Upper lobe of left lung (tissue), 6 donors: ENCODE data around the gene PPFIA4. TPM values are rescaled to one million over a fixed set of nuclear protein-coding genes. Genes with fewer than 3 reads are reported as not detected.

ENCODE experiments used
- ATAC-seq, 2 donors: fragments of 200-7000 bp; cut with Tn5 transposase; one replicate each; pipeline ENCODE4 v1.9.1; 2022; ENCODE audit warnings: mild to moderate bottlenecking in 2 of 2, moderate library complexity in 2 of 2; ENCODE audit not compliant: low FRiP score in 2 of 2
- DNase-seq, 2 donors: peaks; one replicate each; pipeline ENCODE4 v3.0.0-alpha.2; 2019 to 2020
- H3K27ac ChIP-seq, 4 donors: fragments of 200-600 bp; sonication (generic); one replicate each; pipeline ENCODE4 v1.5.1; 2016 to 2019
- H3K27me3 ChIP-seq, 4 donors: fragments of 200-600 bp; sonication (generic); one replicate each; pipeline ENCODE4 v1.5.1; 2017 to 2019
- H3K36me3 ChIP-seq, 4 donors: fragments of 200-600 bp; sonication (generic); one replicate each; pipeline ENCODE4 v1.5.1; 2016 to 2019
- H3K4me1 ChIP-seq, 4 donors: fragments of 200-600 bp; sonication (generic); one replicate each; pipeline ENCODE4 v1.5.1; 2018 to 2019
- H3K4me3 ChIP-seq, 4 donors: fragments of 200-600 bp; sonication (generic); one replicate each; pipeline ENCODE4 v1.5.1; 2017 to 2019; ENCODE audit warnings: mild to moderate bottlenecking in 2 of 4, moderate library complexity in 1 of 4
- H3K9me3 ChIP-seq, 4 donors: fragments of 200-600 bp; sonication (generic); one replicate each; pipeline ENCODE4 v1.5.1; 2018 to 2019
- CTCF ChIP-seq, 6 experiments: fragments of 450-650 bp in 4 of 6; fragments of 200-600 bp in 2 of 6; sonication (generic) in 2 of 6; IDR thresholded peaks; one replicate each; pipeline ENCODE4 v1.5.1; 2016 to 2019; ENCODE audit warnings: antibody characterized with exemption in 6 of 6
- EP300 ChIP-seq, 4 donors: sonication (generic); formaldehyde crosslinking; IDR thresholded peaks; one replicate each; pipeline ENCODE4 v1.5.1; 2017; ENCODE audit warnings: antibody characterized with exemption in 4 of 4, control low read depth in 2 of 4
- POLR2A ChIP-seq, 4 donors: fragments of 450-650 bp; IDR thresholded peaks; one replicate each; pipeline ENCODE4 v1.5.1; 2016 to 2017; ENCODE audit warnings: antibody characterized with exemption in 4 of 4, mild to moderate bottlenecking in 2 of 4
- POLR2AphosphoS5 ChIP-seq, 2 donors: sonication (generic); formaldehyde crosslinking; IDR thresholded peaks; one replicate each; pipeline ENCODE4 v1.5.1; 2017; ENCODE audit warnings: antibody characterized with exemption in 2 of 2
- WGBS, 2 donors: methylation state at CpG; one replicate each; pipeline ENCODE4 v1.1.5; 2017 to 2018; 5-methylcytosine and 5-hydroxymethylcytosine counted together
- total RNA-seq, 6 donors: library from RNA; depleted of rRNA in 4 of 6; stranded (reverse); fragments of >200 nt in 4 of 6; gene quantifications; one replicate each; pipeline versions ENCODE4 v1.1.0 to v1.2.1, GENCODE V29; 2016 to 2021
- donor health status: DM: no; HTN: no; CAD: no; lungs with moderate emphysema.
- donor health status: DM: no; HTN: yes; CAD: no; lungs with severe emphysema.

The PPFIA4 gene
- total RNA-seq, 6 donors from 2014 or later = 0.63 to 9.7 (median 1.6) TPM

GRCh38 chr1:203095061-203095690, 68.9 kb downstream of the PPFIA4 start:
- DNase-seq = no peak
- no peak for TF ChIP-seq CTCF (IDR thresholded peaks at IDR 0.05)
- ATAC-seq = no peak
- no peaks in the 10 kb centered on the region for H3K4me1 ChIP-seq
- peaks cover 0 to 14% (median 10%) of the 10 kb centered on the region in 4 donors for H3K9me3 ChIP-seq
- WGBS, 2 donors = 96 to 98% methylated on average over 1 of the region's 1 CpG
- no peak overlapping the region for H3K27ac ChIP-seq
- no peak overlapping the region for H3K4me3 ChIP-seq
- no peaks in the 10 kb centered on the region for H3K27me3 ChIP-seq
- no peaks in the 10 kb centered on the region for H3K36me3 ChIP-seq

GRCh38 chr1:203096566-203096965, 70.3 kb downstream of the PPFIA4 start:
- no peak overlapping the region for H3K27ac ChIP-seq
- H3K4me1 ChIP-seq = no peaks in the 10 kb centered on the region
- DNase-seq (no peak), ATAC-seq (no peak)
- H3K4me3 ChIP-seq = no peak overlapping the region
- H3K27me3 ChIP-seq = no peaks in the 10 kb centered on the region
- TF ChIP-seq EP300 (IDR thresholded peaks at IDR 0.05) (no peak), CTCF (IDR thresholded peaks at IDR 0.05) (no peak), POLR2A (IDR thresholded peaks at IDR 0.05) (no peak), POLR2AphosphoS5 (IDR thresholded peaks at IDR 0.05) (no peak)
- peaks cover 0 to 14% (median 10%) of the 10 kb centered on the region in 4 donors for H3K9me3 ChIP-seq
- H3K36me3 ChIP-seq = no peaks in the 10 kb centered on the region

- peaks cover 0 to 14% (median 10%) of the 10 kb centered on the region in 4 donors for H3K9me3 ChIP-seq
- no peaks in the 10 kb centered on the region for H3K36me3 ChIP-seq
- ATAC-seq (no peak), DNase-seq (no peak)
- H3K27me3 ChIP-seq = no peaks in the 10 kb centered on the region
- H3K4me1 ChIP-seq = no peaks in the 10 kb centered on the region
- H3K4me3 ChIP-seq = no peak overlapping the region
- no peak overlapping the region for H3K27ac ChIP-seq
- TF ChIP-seq EP300 (IDR thresholded peaks at IDR 0.05) = no peak
- TF ChIP-seq POLR2AphosphoS5 (IDR thresholded peaks at IDR 0.05) = no peak
- WGBS, 2 donors = 80 to 100% methylated on average over 1 of the region's 1 CpG
These were observed 70.7 kb downstream of the PPFIA4 start for GRCh38 chr1:203097001-203097400.

GRCh38 chr1:203098445-203098844, 72.2 kb downstream of the PPFIA4 start:
- 100% methylated on average over 1 of the region's 1 CpG for WGBS, 2 donors
- Histone ChIP-seq H3K27ac (no peak overlapping the region), H3K27me3 (no peaks in the 10 kb centered on the region), H3K4me1 (no peaks in the 10 kb centered on the region), H3K36me3 (no peaks in the 10 kb centered on the region), H3K9me3 (peaks cover 0 to 14% (median 10%) of the 10 kb centered on the region in 4 donors), H3K4me3 (no peak overlapping the region)
- no peak for ATAC-seq
- no peak for DNase-seq
- TF ChIP-seq POLR2A (IDR thresholded peaks at IDR 0.05) (no peak), EP300 (IDR thresholded peaks at IDR 0.05) (no peak), POLR2AphosphoS5 (IDR thresholded peaks at IDR 0.05) (no peak), CTCF (IDR thresholded peaks at IDR 0.05) (no peak)

GRCh38 chr1:203098914-203099520, 72.7 kb downstream of the PPFIA4 start:
- TF ChIP-seq EP300 (IDR thresholded peaks at IDR 0.05) = no peak
- TF ChIP-seq CTCF (IDR thresholded peaks at IDR 0.05) = no peak
- TF ChIP-seq POLR2A (IDR thresholded peaks at IDR 0.05) = no peak
- TF ChIP-seq POLR2AphosphoS5 (IDR thresholded peaks at IDR 0.05) = no peak
- DNase-seq (no peak), ATAC-seq (no peak)
- Histone ChIP-seq H3K4me3 (no peak overlapping the region), H3K27me3 (no peaks in the 10 kb centered on the region), H3K36me3 (no peaks in the 10 kb centered on the region), H3K4me1 (no peaks in the 10 kb centered on the region), H3K9me3 (peaks cover 0 to 14% (median 10%) of the 10 kb centered on the region in 4 donors), H3K27ac (peak overlapping the region in 1 of 4 donors; percentile 34)
- 88 to 89% methylated on average over 8 of the region's 8 CpGs for WGBS, 2 donors
